Activated naive CD4-positive, alpha-beta T cell treated with anti-CD3 and anti-CD28 coated beads, Interleukin-2, amount 50 U/mL, for 24 hours (primary cell): ENCODE data around the gene CEP135.

ENCODE experiments used
- H3K27ac Mint-ChIP-seq: one replicate; pipeline ENCODE4 v1.8.0; 2021; ENCODE audit warnings: mild to moderate bottlenecking, mixed read lengths
- H3K27me3 Mint-ChIP-seq: one replicate; pipeline ENCODE4 v1.8.0; 2021; ENCODE audit warnings: mixed read lengths
- H3K36me3 Mint-ChIP-seq: one replicate; pipeline ENCODE4 v1.8.0; 2021; ENCODE audit warnings: mixed read lengths
- H3K4me1 Mint-ChIP-seq: one replicate; pipeline ENCODE4 v1.8.0; 2021; ENCODE audit warnings: mixed read lengths
- H3K4me3 Mint-ChIP-seq: one replicate; pipeline ENCODE4 v1.8.0; 2021; ENCODE audit warnings: mild to moderate bottlenecking, mixed read lengths
- H3K9me3 Mint-ChIP-seq: one replicate; pipeline ENCODE4 v1.8.0; 2021; ENCODE audit warnings: mixed read lengths

Gene CEP135, protein sequence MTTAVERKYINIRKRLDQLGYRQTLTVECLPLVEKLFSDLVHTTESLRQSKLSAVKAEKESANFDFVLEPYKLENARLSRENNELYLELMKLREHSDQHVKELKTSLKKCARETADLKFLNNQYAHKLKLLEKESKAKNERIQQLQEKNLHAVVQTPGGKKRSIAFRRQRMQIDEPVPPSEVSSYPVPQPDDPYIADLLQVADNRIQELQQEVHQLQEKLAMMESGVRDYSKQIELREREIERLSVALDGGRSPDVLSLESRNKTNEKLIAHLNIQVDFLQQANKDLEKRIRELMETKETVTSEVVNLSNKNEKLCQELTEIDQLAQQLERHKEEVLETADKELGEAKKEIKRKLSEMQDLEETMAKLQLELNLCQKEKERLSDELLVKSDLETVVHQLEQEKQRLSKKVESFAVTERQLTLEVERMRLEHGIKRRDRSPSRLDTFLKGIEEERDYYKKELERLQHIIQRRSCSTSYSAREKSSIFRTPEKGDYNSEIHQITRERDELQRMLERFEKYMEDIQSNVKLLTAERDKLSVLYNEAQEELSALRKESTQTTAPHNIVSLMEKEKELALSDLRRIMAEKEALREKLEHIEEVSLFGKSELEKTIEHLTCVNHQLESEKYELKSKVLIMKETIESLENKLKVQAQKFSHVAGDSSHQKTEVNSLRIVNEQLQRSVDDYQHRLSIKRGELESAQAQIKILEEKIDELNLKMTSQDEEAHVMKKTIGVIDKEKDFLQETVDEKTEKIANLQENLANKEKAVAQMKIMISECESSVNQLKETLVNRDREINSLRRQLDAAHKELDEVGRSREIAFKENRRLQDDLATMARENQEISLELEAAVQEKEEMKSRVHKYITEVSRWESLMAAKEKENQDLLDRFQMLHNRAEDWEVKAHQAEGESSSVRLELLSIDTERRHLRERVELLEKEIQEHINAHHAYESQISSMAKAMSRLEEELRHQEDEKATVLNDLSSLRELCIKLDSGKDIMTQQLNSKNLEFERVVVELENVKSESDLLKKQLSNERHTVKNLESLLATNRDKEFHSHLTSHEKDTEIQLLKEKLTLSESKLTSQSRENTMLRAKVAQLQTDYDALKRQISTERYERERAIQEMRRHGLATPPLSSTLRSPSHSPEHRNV

GRCh38 chr4:55948726-55949481, at the start of gene CEP135:
CEP135 (plus strand) TSS chr4:55948945; CDS start chr4:55952131, 3,186 bp downstream.
- Mint-ChIP-seq H3K4me1 (peaks cover 56% of the 10 kb centered on the region), H3K9me3 (peaks cover 5% of the 10 kb centered on the region), H3K27ac (peak within 1 kb of the TSS; percentile 93), H3K36me3 (peaks cover 10% of the 10 kb centered on the region), H3K4me3 (peak within 1 kb of the TSS; percentile 95), H3K27me3 (no peaks in the 10 kb centered on the region)

DNA sequence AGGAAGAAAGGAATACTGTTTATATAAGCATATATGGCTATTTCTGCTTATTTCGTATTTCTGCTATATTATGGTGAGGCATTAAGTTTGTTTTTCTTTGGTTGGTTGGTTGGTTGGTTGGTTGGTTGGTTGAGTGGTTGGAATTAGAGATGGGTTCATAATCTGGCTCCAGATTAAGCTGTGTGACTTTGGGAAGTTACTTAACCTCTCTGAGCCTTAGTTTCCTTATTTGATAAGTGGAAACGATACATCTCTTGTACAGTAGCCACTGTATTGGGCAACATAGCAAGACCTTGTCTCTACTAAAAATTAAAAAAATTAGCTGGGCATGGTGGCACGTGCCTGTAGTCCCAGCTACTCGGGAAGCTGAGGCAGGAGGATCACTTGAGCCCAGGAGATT, 46.1 kb upstream of the CEP135 start:
- Mint-ChIP-seq H3K4me1 (peaks cover 44% of the 10 kb centered on the region), H3K27me3 (no peaks in the 10 kb centered on the region), H3K4me3 (no peak overlapping the region), H3K9me3 (no peaks in the 10 kb centered on the region), H3K27ac (peak overlapping the region; percentile 79), H3K36me3 (peaks cover 10% of the 10 kb centered on the region)

DNA sequence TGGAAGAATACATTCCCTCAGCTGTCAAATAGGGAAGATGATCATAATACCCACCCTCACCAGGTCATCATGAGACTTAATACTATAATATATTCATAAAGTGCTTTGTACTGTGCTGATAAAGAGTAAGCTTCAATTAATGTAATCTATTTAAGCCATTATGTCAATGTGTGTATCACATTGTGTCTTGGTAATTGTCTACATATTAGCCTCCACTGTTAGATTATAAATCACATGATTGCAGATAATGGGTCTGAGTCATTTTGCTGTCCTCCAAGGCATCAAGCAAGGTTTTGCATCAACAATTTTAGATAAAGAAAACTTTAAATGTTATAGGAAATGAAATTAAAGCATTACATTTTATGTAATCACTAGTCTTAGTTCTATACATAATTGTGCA, 45.2 kb upstream of the CEP135 start:
- no peaks in the 10 kb centered on the region for H3K27me3 Mint-ChIP-seq
- H3K27ac Mint-ChIP-seq, result peak overlapping the region; percentile 80
- no peak overlapping the region for H3K4me3 Mint-ChIP-seq
- peaks cover 10% of the 10 kb centered on the region for H3K36me3 Mint-ChIP-seq
- peaks cover 46% of the 10 kb centered on the region for H3K4me1 Mint-ChIP-seq
- no peaks in the 10 kb centered on the region for H3K9me3 Mint-ChIP-seq

DNA sequence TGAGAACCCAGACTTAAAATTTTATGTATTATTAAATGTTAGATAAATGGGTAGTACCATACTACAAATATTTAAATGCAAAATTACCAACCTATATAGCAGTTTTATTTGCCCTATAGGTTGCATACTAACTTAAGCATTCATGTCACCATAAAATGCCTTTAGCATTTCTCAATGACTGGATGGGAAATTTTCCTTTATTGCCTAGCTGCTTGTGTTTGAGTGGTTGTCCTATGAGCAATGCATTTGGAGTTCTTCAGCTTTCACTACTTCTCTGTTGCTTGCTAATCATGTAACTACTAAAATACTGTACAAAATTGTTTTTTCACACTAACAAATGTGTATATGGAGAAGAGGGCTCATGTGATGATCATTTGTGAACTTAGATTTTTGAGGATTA, 44.2 kb upstream of the CEP135 start:
- Mint-ChIP-seq H3K4me3 (no peak overlapping the region), H3K27me3 (no peaks in the 10 kb centered on the region), H3K9me3 (no peaks in the 10 kb centered on the region), H3K36me3 (peaks cover 13% of the 10 kb centered on the region), H3K27ac (no peak overlapping the region), H3K4me1 (peaks cover 46% of the 10 kb centered on the region)

DNA sequence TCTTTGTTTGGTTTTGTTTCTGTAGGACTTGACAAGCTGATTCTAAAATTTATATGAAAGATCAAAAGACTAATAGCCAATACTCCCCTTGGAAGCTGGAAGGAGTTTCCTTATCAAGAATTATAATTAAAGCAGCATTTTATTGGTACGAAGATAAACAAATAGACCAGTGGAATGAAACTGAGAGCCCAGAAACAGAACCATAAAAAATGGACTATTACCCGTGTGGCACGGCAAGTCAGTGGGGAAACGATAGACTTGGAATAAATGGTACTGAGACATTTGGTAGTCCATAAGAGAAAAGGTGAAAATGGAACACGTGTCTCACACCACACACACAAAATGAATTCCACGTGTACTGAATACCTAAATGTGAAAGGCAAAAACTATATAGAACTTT, 42.4 kb upstream of the CEP135 start:
- Mint-ChIP-seq H3K27ac (peak overlapping the region; percentile 65), H3K27me3 (no peaks in the 10 kb centered on the region), H3K36me3 (peaks cover 13% of the 10 kb centered on the region), H3K9me3 (no peaks in the 10 kb centered on the region), H3K4me3 (peak overlapping the region; percentile 71), H3K4me1 (peaks cover 42% of the 10 kb centered on the region)

GRCh38 chr4:55906989-55907388, 41.8 kb upstream of the CEP135 start:
- Mint-ChIP-seq H3K36me3 (peaks cover 13% of the 10 kb centered on the region), H3K9me3 (no peaks in the 10 kb centered on the region), H3K27me3 (no peaks in the 10 kb centered on the region), H3K4me3 (peak overlapping the region; percentile 71), H3K27ac (peak overlapping the region; percentile 74), H3K4me1 (peaks cover 42% of the 10 kb centered on the region)

GRCh38 chr4:55907469-55907868, 41.3 kb upstream of the CEP135 start:
- Mint-ChIP-seq H3K27me3 (no peaks in the 10 kb centered on the region), H3K9me3 (no peaks in the 10 kb centered on the region), H3K27ac (peak overlapping the region; percentile 74), H3K4me1 (peaks cover 37% of the 10 kb centered on the region), H3K4me3 (peak overlapping the region; percentile 71), H3K36me3 (peaks cover 9% of the 10 kb centered on the region)

- peaks cover 7% of the 10 kb centered on the region for H3K36me3 Mint-ChIP-seq
- H3K4me1 Mint-ChIP-seq, result peaks cover 25% of the 10 kb centered on the region
- H3K27me3 Mint-ChIP-seq, result no peaks in the 10 kb centered on the region
- no peak overlapping the region for H3K4me3 Mint-ChIP-seq
- no peaks in the 10 kb centered on the region for H3K9me3 Mint-ChIP-seq
- no peak overlapping the region for H3K27ac Mint-ChIP-seq
These were observed 38.6 kb upstream of the CEP135 start for GRCh38 chr4:55910140-55910539.

GRCh38 chr4:55912249-55912648, 36.5 kb upstream of the CEP135 start:
- Mint-ChIP-seq H3K27ac (no peak overlapping the region), H3K27me3 (no peaks in the 10 kb centered on the region), H3K36me3 (peaks cover 2% of the 10 kb centered on the region), H3K4me3 (no peak overlapping the region), H3K9me3 (no peaks in the 10 kb centered on the region), H3K4me1 (peaks cover 6% of the 10 kb centered on the region)

DNA sequence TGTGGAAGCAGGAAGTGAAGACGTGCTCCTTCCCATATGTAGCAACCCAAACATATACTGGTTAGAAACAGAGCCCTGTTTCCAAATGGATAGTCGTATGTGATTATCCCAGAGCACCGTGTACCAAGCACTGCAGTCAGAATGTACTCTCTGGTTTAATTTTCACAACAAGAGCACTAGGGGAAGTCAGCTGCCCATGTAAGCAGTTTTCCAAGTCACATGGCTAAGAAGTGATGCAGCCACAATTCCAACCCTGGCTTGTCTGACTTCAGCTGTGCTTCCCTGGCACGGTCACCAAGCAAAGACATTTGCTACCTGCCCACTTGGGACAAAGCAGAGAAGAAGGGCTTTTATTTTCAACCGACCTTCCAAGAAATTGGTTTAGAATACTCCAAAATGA, 28.2 kb upstream of the CEP135 start:
- H3K36me3 Mint-ChIP-seq, result no peaks in the 10 kb centered on the region
- no peaks in the 10 kb centered on the region for H3K4me1 Mint-ChIP-seq
- H3K27ac Mint-ChIP-seq, result no peak overlapping the region
- no peaks in the 10 kb centered on the region for H3K9me3 Mint-ChIP-seq
- H3K4me3 Mint-ChIP-seq, result no peak overlapping the region
- no peaks in the 10 kb centered on the region for H3K27me3 Mint-ChIP-seq

DNA sequence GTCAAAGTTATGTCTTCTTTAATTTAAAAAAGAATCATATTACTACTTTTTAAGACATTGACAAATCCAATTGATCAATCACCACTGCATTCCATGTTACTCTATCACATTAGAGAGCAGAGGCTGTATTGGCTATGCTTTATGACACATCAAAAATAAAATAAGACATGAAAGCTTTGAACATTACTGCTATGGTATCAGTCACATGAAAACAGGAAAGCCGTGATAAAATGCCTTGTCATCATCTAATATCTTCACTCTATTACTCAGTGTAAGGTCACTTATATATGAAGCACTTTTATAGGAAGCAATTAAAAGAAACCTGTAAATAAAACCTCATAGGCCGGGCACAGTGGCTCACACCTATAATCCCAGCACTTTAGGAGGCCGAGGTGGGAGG, 27.7 kb upstream of the CEP135 start:
- H3K36me3 Mint-ChIP-seq, result no peaks in the 10 kb centered on the region
- H3K4me3 Mint-ChIP-seq, result no peak overlapping the region
- no peak overlapping the region for H3K27ac Mint-ChIP-seq
- H3K27me3 Mint-ChIP-seq, result no peaks in the 10 kb centered on the region
- no peaks in the 10 kb centered on the region for H3K4me1 Mint-ChIP-seq
- H3K9me3 Mint-ChIP-seq, result no peaks in the 10 kb centered on the region

- Mint-ChIP-seq H3K27me3 (no peaks in the 10 kb centered on the region), H3K27ac (no peak overlapping the region), H3K9me3 (peaks cover 4% of the 10 kb centered on the region), H3K4me3 (no peak overlapping the region), H3K36me3 (peaks cover 4% of the 10 kb centered on the region), H3K4me1 (no peaks in the 10 kb centered on the region)
These were observed 23.5 kb upstream of the CEP135 start for GRCh38 chr4:55925241-55925640.

GRCh38 chr4:55926610-55927009, 22.1 kb upstream of the CEP135 start:
- Mint-ChIP-seq H3K27ac (no peak overlapping the region), H3K4me3 (no peak overlapping the region), H3K27me3 (no peaks in the 10 kb centered on the region), H3K36me3 (peaks cover 4% of the 10 kb centered on the region), H3K4me1 (peaks cover 4% of the 10 kb centered on the region), H3K9me3 (peaks cover 4% of the 10 kb centered on the region)

- Mint-ChIP-seq H3K27me3 (no peaks in the 10 kb centered on the region), H3K4me1 (peaks cover 4% of the 10 kb centered on the region), H3K36me3 (peaks cover 4% of the 10 kb centered on the region), H3K27ac (no peak overlapping the region), H3K4me3 (no peak overlapping the region), H3K9me3 (peaks cover 4% of the 10 kb centered on the region)
These were observed 20.8 kb upstream of the CEP135 start for GRCh38 chr4:55927803-55928437.

- Mint-ChIP-seq H3K4me1 (peaks cover 4% of the 10 kb centered on the region), H3K27ac (no peak overlapping the region), H3K36me3 (peaks cover 4% of the 10 kb centered on the region), H3K27me3 (no peaks in the 10 kb centered on the region), H3K9me3 (peaks cover 6% of the 10 kb centered on the region), H3K4me3 (no peak overlapping the region)
These were observed 19.9 kb upstream of the CEP135 start for GRCh38 chr4:55928846-55929245.
